HG03469 (cell line): ENCODE results near the gene TEX13B.

Experiments
- ATAC-seq: cut with Tn5 transposase; IDR thresholded peaks from one replicate; pipeline ENCODE4 v1.9.1; 2021; ENCODE audit warnings: mild to moderate bottlenecking, moderate library complexity, moderate number of reproducible peaks; ENCODE audit not compliant: unreplicated experiment

Gene TEX13B

DNA sequence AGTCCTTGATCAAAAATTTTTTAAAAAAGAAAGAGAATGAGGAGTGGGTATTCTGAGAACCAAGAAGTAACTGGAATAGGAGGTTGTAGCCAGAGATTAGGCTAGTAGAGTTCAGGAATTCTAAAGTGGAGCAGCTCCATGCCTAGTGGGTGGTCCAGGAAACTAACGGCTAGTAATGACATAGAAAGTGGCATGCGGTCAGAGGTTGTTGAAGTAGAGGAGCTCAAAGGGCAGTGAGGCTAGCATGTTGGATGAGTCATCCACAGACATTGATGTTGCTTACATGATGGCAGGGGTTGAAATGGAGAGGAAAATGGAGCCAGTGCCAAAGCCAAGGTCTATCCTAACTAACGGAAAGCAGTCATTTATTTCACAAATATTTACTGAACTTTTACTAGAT lies 42.1 kb downstream of the TEX13B start:
- ATAC-seq: no peak

- ATAC-seq: no peak
Observed at GRCh38 chrX:107936434-107936730, 45.8 kb downstream of the TEX13B start.

GRCh38 chrX:107935664-107936433 lies 46.3 kb downstream of the TEX13B start:
- no peak for ATAC-seq

GRCh38 chrX:107935200-107935599 lies 47.0 kb downstream of the TEX13B start:
- ATAC-seq: no peak

DNA sequence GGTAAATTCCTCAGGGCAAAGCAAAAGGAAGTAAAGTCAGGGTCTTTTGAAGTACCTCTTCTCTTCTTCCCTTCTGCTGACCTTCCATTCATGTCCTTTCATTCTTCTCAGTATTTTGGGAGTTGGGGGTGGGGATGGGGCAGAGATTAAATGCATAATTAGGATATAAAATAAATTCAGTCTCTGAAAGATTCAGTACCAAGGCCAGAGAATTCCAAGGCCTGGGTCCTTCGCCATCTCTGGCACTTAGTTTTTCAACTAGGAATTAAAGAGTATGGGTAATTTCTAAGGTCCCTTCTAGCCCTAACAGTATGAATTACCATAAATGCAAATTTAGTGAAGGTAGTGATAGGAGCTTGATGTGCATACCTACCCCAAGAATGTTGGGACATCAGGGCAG lies 47.9 kb downstream of the TEX13B start:
- ATAC-seq: no peak
